HG02588 (cell line): Measurements from ENCODE around the gene ACSS1.

Source experiments
- ATAC-seq: cut with Tn5 transposase; IDR thresholded peaks from one replicate; pipeline ENCODE4 v1.9.1; 2021; ENCODE audit warnings: mild to moderate bottlenecking, moderate library complexity; ENCODE audit not compliant: unreplicated experiment

The ACSS1 gene

GRCh38 chr20:24980291-24981053 is 77.5 kb downstream of the ACSS1 start:
- no peak for ATAC-seq

- ATAC-seq = no peak
These were observed 78.6 kb downstream of the ACSS1 start for GRCh38 chr20:24979036-24979960.

GRCh38 chr20:24978513-24978912 is 79.4 kb downstream of the ACSS1 start:
- no peak for ATAC-seq

DNA sequence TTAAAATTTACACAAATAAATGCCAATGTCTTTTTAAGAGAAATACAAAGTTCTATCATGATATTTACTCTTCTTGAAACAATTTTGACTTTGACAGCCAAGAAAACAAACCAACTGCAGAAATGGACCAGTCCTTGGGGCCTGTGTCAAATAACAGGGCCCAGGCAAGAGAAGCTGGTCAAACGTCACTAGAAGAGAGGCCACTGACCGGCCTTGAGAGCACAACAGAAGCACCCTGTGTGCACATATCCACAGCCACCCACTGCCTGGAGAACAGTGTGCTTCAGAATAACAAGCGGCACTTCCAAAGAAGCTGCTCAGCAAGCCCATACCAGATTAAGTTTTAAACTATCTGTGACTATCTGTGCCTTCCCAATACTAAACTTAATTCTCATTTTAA is 80.1 kb downstream of the ACSS1 start:
- no peak for ATAC-seq

DNA sequence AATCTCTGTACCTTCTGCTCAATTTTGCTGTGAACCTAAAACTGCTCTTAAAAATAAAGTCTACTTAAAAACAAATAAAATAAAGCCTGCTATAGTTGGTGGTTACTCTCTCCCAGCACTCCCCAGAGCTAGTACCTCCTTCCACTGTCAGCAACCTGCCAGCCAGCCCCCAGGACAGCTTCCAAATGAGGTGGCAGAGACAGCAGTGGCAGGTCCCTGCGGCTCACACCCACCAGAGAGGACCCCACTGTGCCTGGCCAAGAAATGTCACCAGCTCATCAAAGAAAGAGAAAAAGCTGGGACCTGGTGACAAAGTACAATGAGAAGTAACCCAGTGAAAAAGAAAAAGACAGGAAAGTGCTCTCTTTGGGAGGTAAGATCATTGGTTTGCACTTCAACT is 80.6 kb downstream of the ACSS1 start:
- ATAC-seq = no peak

DNA sequence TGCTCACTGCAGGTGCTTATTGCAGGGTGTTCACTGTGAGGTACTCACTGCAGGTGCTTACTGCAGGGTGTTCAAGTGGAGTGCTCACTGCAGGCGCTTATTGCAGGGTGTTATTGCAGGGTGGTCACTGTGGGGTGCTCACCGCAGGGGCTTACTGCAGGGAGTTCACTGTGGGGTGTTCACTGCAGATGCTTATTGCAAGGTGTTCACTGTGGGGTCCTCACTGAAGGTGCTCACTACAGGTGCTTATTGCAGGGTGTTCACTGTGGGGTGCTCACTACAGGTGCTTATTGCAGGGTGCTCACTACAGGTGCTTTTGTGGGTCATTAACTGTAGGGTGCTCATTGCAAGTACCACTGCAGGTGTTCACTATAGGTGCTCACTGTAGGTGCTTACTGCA is 85.6 kb downstream of the ACSS1 start:
- no peak for ATAC-seq

GRCh38 chr20:24971376-24972101 is 86.4 kb downstream of the ACSS1 start:
- ATAC-seq = no peak

- no peak for ATAC-seq
These were observed 87.2 kb downstream of the ACSS1 start for GRCh38 chr20:24970754-24971153.

GRCh38 chr20:24970030-24970553 is 87.8 kb downstream of the ACSS1 start:
- ATAC-seq = no peak

GRCh38 chr20:24969186-24970029 is 88.5 kb downstream of the ACSS1 start:
- ATAC-seq = no peak

GRCh38 chr20:24968278-24968800 is 89.6 kb downstream of the ACSS1 start:
- no peak for ATAC-seq

DNA sequence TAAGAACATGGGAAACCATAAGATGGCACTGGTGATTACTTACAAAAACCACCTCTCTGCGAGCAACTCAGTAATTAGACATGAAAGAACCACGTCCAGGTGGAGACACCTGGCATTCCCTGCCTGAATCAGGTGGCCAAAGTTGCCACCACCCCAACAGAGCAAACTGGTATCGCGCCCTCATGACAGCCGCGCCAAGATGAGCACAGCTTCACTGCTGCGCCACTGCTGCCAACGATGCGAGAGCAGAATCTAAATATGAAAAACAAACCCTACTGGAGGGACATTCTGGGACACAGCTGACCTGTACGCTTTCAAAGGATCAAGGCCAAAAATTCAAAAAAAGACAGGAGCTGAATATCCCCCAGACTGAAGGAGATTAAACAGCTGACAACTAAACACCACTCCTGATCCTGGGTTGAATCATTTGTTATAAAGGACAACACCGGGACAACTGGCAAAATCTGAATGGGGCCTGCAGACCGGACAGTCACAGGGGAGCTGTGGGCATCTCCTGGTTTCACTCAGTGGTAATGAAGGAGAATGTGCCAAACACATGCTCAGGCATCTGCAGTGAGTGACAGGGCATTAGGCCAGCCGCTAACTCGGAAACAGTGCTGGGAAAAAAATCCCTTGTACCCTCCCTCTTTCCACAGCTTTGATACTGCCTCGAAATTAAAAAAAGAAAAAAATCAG is 91.5 kb downstream of the ACSS1 start:
- ATAC-seq = no peak

- no peak for ATAC-seq
These were observed 92.6 kb downstream of the ACSS1 start for GRCh38 chr20:24965065-24965919.

GRCh38 chr20:24964506-24964840 is 93.5 kb downstream of the ACSS1 start:
- no peak for ATAC-seq

GRCh38 chr20:24963672-24964505 is 94.0 kb downstream of the ACSS1 start:
- no peak for ATAC-seq

GRCh38 chr20:24962510-24962909 is 95.4 kb downstream of the ACSS1 start:
- no peak for ATAC-seq

DNA sequence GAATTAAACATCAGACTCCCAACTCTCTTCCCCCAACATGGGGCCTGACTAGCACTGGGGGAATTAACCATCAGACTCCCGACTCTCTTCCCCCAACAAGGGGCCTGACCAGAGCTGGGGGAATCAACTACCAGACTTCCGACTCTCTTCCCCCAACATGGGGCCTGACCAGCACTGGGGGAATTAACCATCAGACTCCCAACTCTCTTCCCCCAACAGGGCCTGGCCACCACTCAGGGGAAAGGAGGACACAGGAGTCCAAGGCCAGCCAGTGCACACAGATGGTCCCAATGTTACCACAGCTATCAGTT is 95.8 kb downstream of the ACSS1 start:
- ATAC-seq = no peak
